DOHH2 (cell line): ENCODE results near the gene TRABD.

Experiments
- H3F3A ChIP-seq: fragments of 200-600 bp; sonication (generic), shearing (Covaris generic); 2 replicates; pipeline ENCODE4 v1.6.0; 2016; ENCODE audit warnings: antibody characterized with exemption, mild to moderate bottlenecking; ENCODE audit not compliant: control insufficient read depth, insufficient read depth
- H3K27ac ChIP-seq: fragments of 200-600 bp; sonication (generic); 2 replicates; pipeline ENCODE4 v1.5.1; 2014; ENCODE audit warnings: low read depth, mild to moderate bottlenecking, low read length, moderate library complexity
- H3K27me3 ChIP-seq: fragments of 200-600 bp; sonication (generic); 2 replicates; pipeline ENCODE4 v1.6.1; 2014; ENCODE audit warnings: mild to moderate bottlenecking, low read length, mixed read lengths; ENCODE audit not compliant: control insufficient read depth
- H3K36me3 ChIP-seq: fragments of 200-600 bp; sonication (generic); 2 replicates; pipeline ENCODE4 v1.6.1; 2014; ENCODE audit warnings: mild to moderate bottlenecking, low read length, moderate library complexity, mixed read lengths; ENCODE audit not compliant: control insufficient read depth
- H3K4me1 ChIP-seq: fragments of 200-600 bp; sonication (generic); 2 replicates; pipeline ENCODE4 v1.6.1; 2014; ENCODE audit warnings: mild to moderate bottlenecking, low read length, mixed read lengths; ENCODE audit not compliant: control insufficient read depth
- H3K4me2 ChIP-seq: fragments of 200-600 bp; sonication (generic); 2 replicates; pipeline ENCODE4 v1.6.0; 2014; ENCODE audit warnings: mild to moderate bottlenecking, low read length, moderate library complexity
- H3K4me3 ChIP-seq: fragments of 200-600 bp; sonication (generic); 2 replicates; pipeline ENCODE4 v1.5.1; 2014; ENCODE audit warnings: mild to moderate bottlenecking, low read length, mixed read lengths
- H3K79me2 ChIP-seq: fragments of 200-600 bp; sonication (generic); 2 replicates; pipeline ENCODE4 v1.6.1; 2014; ENCODE audit warnings: mild to moderate bottlenecking, low read length, mixed read lengths; ENCODE audit not compliant: control insufficient read depth
- H3K9me2 ChIP-seq: fragments of 200-600 bp; sonication (generic); replicated peaks from 2 replicates; pipeline ENCODE4 v1.6.1; 2014; ENCODE audit warnings: mild to moderate bottlenecking, low read length, mixed read lengths; ENCODE audit not compliant: control insufficient read depth
- H3K9me3 ChIP-seq: fragments of 200-600 bp; sonication (generic); 2 replicates; pipeline ENCODE4 v1.6.1; 2014; ENCODE audit warnings: antibody characterized with exemption, low read length, mixed read lengths; ENCODE audit not compliant: control insufficient read depth, insufficient read depth
- H4K20me1 ChIP-seq: fragments of 200-600 bp; sonication (generic); 2 replicates; pipeline ENCODE4 v1.6.0; 2014; ENCODE audit warnings: low read depth, mild to moderate bottlenecking, antibody characterized with exemption, low read length, moderate library complexity; ENCODE audit not compliant: control insufficient read depth, insufficient read depth
- EZH2phosphoT487 ChIP-seq: fragments of 200-600 bp; sonication (generic); IDR thresholded peaks from 2 replicates; pipeline ENCODE4 v1.6.1; 2017; ENCODE audit warnings: borderline replicate concordance, mild to moderate bottlenecking, antibody characterized with exemption, low read length, moderate library complexity, mixed read lengths
- TF ChIP-seq, protein P1 (sequence below): fragments of 200-600 bp; sonication (generic); IDR thresholded peaks from one replicate; pipeline ENCODE4 v1.5.1; 2014; ENCODE audit warnings: antibody characterized with exemption, mild to moderate bottlenecking, low read depth, low read length; ENCODE audit not compliant: poor library complexity, severe bottlenecking

Gene TRABD

DNA sequence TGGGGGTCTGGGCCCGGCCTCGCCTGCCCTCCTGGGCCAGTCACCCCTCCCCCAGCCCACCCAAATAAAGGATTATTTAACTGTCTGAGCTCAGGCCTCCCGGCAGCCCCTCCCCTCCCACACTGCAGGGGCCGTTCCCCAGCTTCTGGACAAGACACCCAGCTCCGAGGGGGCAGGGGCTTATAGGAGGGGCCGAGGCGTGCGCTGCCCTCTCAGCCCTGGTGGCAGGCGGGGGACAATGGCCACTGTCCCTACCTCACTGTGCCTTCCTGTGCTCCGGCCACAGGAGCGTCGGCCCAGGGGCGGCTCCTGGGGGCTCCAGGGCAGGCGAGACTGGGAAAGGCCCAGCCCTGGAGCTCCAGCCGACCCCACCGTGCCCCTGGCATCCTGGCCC is 12.9 kb downstream of the TRABD start:
- Histone ChIP-seq H3K27me3 (no peaks in the 10 kb centered on the region), H3K9me3 (no peaks in the 10 kb centered on the region), H3F3A (peaks cover 7% of the 10 kb centered on the region), H4K20me1 (peaks cover 5% of the 10 kb centered on the region; the same call in 1 of the 2 replicates), H3K4me2 (peak overlapping the region; percentile 81; the same call in 1 of the 2 replicates), H3K4me1 (peaks cover 63% of the 10 kb centered on the region), H3K27ac (peak overlapping the region; percentile 71; the same call in 1 of the 2 replicates), H3K9me2 (no peaks in the 10 kb centered on the region), H3K36me3 (peaks cover 84% of the 10 kb centered on the region), H3K4me3 (no peak overlapping the region), H3K79me2 (peaks cover 70% of the 10 kb centered on the region)
- no peak for TF ChIP-seq EZH2phosphoT487
- TF ChIP-seq, protein P1, sequence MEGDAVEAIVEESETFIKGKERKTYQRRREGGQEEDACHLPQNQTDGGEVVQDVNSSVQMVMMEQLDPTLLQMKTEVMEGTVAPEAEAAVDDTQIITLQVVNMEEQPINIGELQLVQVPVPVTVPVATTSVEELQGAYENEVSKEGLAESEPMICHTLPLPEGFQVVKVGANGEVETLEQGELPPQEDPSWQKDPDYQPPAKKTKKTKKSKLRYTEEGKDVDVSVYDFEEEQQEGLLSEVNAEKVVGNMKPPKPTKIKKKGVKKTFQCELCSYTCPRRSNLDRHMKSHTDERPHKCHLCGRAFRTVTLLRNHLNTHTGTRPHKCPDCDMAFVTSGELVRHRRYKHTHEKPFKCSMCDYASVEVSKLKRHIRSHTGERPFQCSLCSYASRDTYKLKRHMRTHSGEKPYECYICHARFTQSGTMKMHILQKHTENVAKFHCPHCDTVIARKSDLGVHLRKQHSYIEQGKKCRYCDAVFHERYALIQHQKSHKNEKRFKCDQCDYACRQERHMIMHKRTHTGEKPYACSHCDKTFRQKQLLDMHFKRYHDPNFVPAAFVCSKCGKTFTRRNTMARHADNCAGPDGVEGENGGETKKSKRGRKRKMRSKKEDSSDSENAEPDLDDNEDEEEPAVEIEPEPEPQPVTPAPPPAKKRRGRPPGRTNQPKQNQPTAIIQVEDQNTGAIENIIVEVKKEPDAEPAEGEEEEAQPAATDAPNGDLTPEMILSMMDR = no peak

DNA sequence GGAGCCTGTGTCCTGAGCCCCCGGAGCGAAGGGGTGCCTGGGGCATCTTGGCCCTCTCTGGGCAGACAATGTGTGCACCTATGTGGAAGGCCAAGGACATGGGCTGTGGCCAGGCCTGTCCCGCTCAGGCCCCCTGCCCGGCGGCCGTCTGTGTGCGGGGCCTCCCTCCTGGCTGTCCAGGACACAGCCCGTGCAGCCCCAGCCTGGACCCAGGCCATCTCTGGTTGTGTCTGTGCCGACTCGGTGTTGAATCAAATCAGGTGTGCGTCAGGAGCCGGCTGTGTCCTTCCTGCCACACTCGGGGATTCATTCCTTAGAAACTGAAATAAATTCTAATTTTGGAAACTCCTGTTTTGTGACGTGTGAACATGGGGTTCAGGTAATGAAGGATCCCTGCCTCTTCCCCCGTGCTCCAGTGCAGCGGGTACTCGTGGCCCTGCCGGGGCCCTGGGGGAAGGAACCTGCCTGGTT is 13.6 kb downstream of the TRABD start:
- H3K27ac ChIP-seq = peak overlapping the region; percentile 71

DNA sequence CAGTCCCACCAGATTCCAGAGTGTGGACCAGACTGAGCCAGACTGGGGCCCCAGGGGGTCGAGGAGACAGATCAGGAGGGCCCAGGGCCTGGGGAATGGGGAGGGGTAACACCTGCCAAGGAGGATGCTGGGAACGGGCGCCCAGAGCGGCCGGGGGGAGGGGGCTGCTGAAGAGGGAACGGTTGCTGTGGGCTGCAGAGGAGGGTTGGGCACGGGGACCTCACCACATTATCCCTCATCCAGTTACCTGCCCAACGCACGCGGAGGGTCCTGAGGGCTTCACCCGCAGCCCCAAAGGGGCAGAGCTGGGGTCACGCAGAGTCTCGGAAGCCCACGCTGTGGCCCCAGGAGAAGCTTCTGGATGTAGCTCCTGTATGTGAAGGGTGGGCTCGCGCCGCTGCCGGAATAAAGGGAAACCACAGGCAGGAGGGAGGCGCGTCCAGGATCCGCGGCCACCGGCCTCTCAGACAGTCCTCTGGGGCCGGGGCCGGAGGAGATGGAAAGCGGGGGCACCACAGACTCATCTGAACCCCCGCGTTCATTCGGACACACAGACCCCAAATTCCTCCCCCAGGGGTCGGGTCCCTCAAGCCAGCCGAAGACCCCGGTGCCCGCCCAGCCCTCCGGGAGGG is 14.2 kb downstream of the TRABD start:
- H4K20me1 ChIP-seq = peaks cover 9% of the 10 kb centered on the region; the same call in 1 of the 2 replicates
- H3K4me1 ChIP-seq = peaks cover 58% of the 10 kb centered on the region
- TF ChIP-seq, protein P1 = no peak
- no peak for TF ChIP-seq EZH2phosphoT487
- H3K79me2 ChIP-seq = peaks cover 70% of the 10 kb centered on the region
- peak overlapping the region; percentile 81 for H3K4me2 ChIP-seq
- H3K27ac ChIP-seq = peak overlapping the region; percentile 71
- no peaks in the 10 kb centered on the region for H3K9me3 ChIP-seq
- H3K4me3 ChIP-seq = peak overlapping the region; percentile 75
- peaks cover 10% of the 10 kb centered on the region for H3F3A ChIP-seq
- no peaks in the 10 kb centered on the region for H3K27me3 ChIP-seq
- peaks cover 82% of the 10 kb centered on the region for H3K36me3 ChIP-seq
- no peaks in the 10 kb centered on the region for H3K9me2 ChIP-seq

More for the DNA sequence above, 13.6 kb downstream of the TRABD start:
- TF ChIP-seq, protein P1 = no peak
- TF ChIP-seq EZH2phosphoT487 = no peak
- H3K4me2 ChIP-seq = peak overlapping the region; percentile 81
- H3K4me1 ChIP-seq = peaks cover 62% of the 10 kb centered on the region
- peaks cover 83% of the 10 kb centered on the region for H3K36me3 ChIP-seq
- H3F3A ChIP-seq = peaks cover 7% of the 10 kb centered on the region
- peaks cover 5% of the 10 kb centered on the region; the same call in 1 of the 2 replicates for H4K20me1 ChIP-seq
- H3K27me3 ChIP-seq = no peaks in the 10 kb centered on the region
- H3K9me2 ChIP-seq = no peaks in the 10 kb centered on the region
- H3K9me3 ChIP-seq = no peaks in the 10 kb centered on the region
- H3K4me3 ChIP-seq = peak overlapping the region; percentile 75
- H3K79me2 ChIP-seq = peaks cover 70% of the 10 kb centered on the region
